ENCODE measurements around the gene WSCD2. TPM values are rescaled to one million over a fixed set of nuclear protein-coding genes. Genes with fewer than 3 reads are reported as not detected.

The WSCD2 gene
- total RNA-seq, 1 experiment from 2014 or later: not detected

- Mint-ChIP-seq H3K4me3 (ENCODE audit: unreplicated experiment) (no peak overlapping the region), H3K4me1 (ENCODE audit: low read depth, unreplicated experiment) (no peaks in the 10 kb centered on the region), H3K27ac (ENCODE audit: unreplicated experiment) (no peak overlapping the region), H3K36me3 (ENCODE audit: insufficient read depth, unreplicated experiment) (no peaks in the 10 kb centered on the region), H3K27me3 (ENCODE audit: insufficient read depth, unreplicated experiment) (peaks cover 6% of the 10 kb centered on the region), H3K9me3 (ENCODE audit: unreplicated experiment) (no peaks in the 10 kb centered on the region)
- no peaks in the 10 kb centered on the region for H3K27me3 ChIP-seq (replicated peaks; ENCODE audit: control insufficient read depth, insufficient read depth, low read length)
- no peak for TF ChIP-seq CTCF (IDR thresholded peaks at IDR 0.05; ENCODE audit: insufficient read depth in 1 of 2, low read depth in 1 of 2, low read length in 1 of 2, severe bottlenecking in 1 of 2, unreplicated experiment in 1 of 2)
- intact Hi-C loops (cut with micrococcal nuclease; ENCODE audit: unreplicated experiment): no loop called here
- no peaks in the 10 kb centered on the region for H3K36me3 ChIP-seq (ENCODE audit: control insufficient read depth, insufficient read depth, low read length)
- no peaks in the 10 kb centered on the region for H3K4me1 ChIP-seq
- CTCF ChIA-PET: no interaction called here
- H3K9me3 ChIP-seq: no peaks in the 10 kb centered on the region
- POLR2A ChIA-PET: no interaction called here
- no peak for DNase-seq
- BruUV-seq (replicated peaks): no TSS peak
- H3K4me3 ChIP-seq (ENCODE audit: low read depth, low read length): no peak overlapping the region
These were observed 62.0 kb downstream of the WSCD2 start for GRCh38 chr12:108191086-108191485.

DNA sequence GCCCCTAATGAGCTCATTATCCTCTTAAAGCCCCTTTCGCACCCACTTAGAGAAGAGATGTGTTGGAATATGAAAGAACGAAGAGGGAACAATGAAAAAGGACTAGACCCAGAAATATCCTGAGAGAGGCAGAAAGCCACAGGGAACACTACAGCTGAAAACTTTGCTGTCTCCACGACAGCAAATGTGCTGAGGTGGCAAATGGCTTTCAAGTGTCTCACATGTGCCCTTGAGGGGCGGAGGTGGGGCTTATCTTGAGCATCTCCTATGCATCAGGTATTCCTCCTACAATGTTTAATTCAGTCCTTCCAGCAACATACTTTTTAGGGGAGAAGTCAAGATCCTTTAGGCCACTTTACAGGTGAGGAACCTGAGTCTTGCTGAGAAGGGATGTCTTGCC is 62.9 kb downstream of the WSCD2 start:
- no TSS peak for BruUV-seq (replicated peaks)
- DNase-seq: no peak
- no peak overlapping the region for H3K4me3 ChIP-seq (ENCODE audit: low read depth, low read length)
- Mint-ChIP-seq H3K36me3 (ENCODE audit: insufficient read depth, unreplicated experiment) (no peaks in the 10 kb centered on the region), H3K9me3 (ENCODE audit: unreplicated experiment) (no peaks in the 10 kb centered on the region), H3K4me3 (ENCODE audit: unreplicated experiment) (no peak overlapping the region), H3K27me3 (ENCODE audit: insufficient read depth, unreplicated experiment) (peaks cover 6% of the 10 kb centered on the region), H3K4me1 (ENCODE audit: low read depth, unreplicated experiment) (no peaks in the 10 kb centered on the region), H3K27ac (ENCODE audit: unreplicated experiment) (no peak overlapping the region)
- intact Hi-C loops (cut with micrococcal nuclease; ENCODE audit: unreplicated experiment): no loop called here
- H3K9me3 ChIP-seq: no peaks in the 10 kb centered on the region
- ChIA-PET POLR2A (no interaction called here), CTCF (interaction anchor here (1.1 kb wide), 1 partner anchor 199 kb away, joined by 3 read pairs; no protein-coding TSS in a partner anchor)
- H3K36me3 ChIP-seq (ENCODE audit: control insufficient read depth, insufficient read depth, low read length): no peaks in the 10 kb centered on the region
- no peaks in the 10 kb centered on the region for H3K27me3 ChIP-seq (replicated peaks; ENCODE audit: control insufficient read depth, insufficient read depth, low read length)
- H3K4me1 ChIP-seq: no peaks in the 10 kb centered on the region
- no peak for TF ChIP-seq CTCF (IDR thresholded peaks at IDR 0.05; ENCODE audit: insufficient read depth in 1 of 2, low read depth in 1 of 2, low read length in 1 of 2, severe bottlenecking in 1 of 2, unreplicated experiment in 1 of 2)

GRCh38 chr12:108193493-108193892 is 64.4 kb downstream of the WSCD2 start:
- Mint-ChIP-seq H3K4me1 (ENCODE audit: low read depth, unreplicated experiment) (no peaks in the 10 kb centered on the region), H3K9me3 (ENCODE audit: unreplicated experiment) (no peaks in the 10 kb centered on the region), H3K36me3 (ENCODE audit: insufficient read depth, unreplicated experiment) (no peaks in the 10 kb centered on the region), H3K27me3 (ENCODE audit: insufficient read depth, unreplicated experiment) (peaks cover 13% of the 10 kb centered on the region), H3K4me3 (ENCODE audit: unreplicated experiment) (no peak overlapping the region), H3K27ac (ENCODE audit: unreplicated experiment) (no peak overlapping the region)
- Histone ChIP-seq H3K27me3 (replicated peaks; ENCODE audit: control insufficient read depth, insufficient read depth, low read length) (no peaks in the 10 kb centered on the region), H3K36me3 (ENCODE audit: control insufficient read depth, insufficient read depth, low read length) (no peaks in the 10 kb centered on the region), H3K4me1 (no peaks in the 10 kb centered on the region), H3K9me3 (no peaks in the 10 kb centered on the region), H3K4me3 (ENCODE audit: low read depth, low read length) (no peak overlapping the region)
- BruUV-seq (replicated peaks): no TSS peak
- ChIA-PET POLR2A (no interaction called here), CTCF (interaction anchor here (0.7 kb wide), 1 partner anchor 204 kb away, joined by 3 read pairs; no protein-coding TSS in a partner anchor)
- no peak for TF ChIP-seq CTCF (IDR thresholded peaks at IDR 0.05; ENCODE audit: insufficient read depth in 1 of 2, low read depth in 1 of 2, low read length in 1 of 2, severe bottlenecking in 1 of 2, unreplicated experiment in 1 of 2)
- intact Hi-C loops (cut with micrococcal nuclease; ENCODE audit: unreplicated experiment): no loop called here
- no peak for DNase-seq
